GM19463 (cell line): ENCODE results near the gene UPK1B.
"Not testable (repeated sequence)": the region's sequence is repeated elsewhere in the genome, so short reads cannot be mapped to it uniquely, and the experiment has no call there.

Source experiments
- ATAC-seq: cut with Tn5 transposase; IDR thresholded peaks from one replicate; pipeline ENCODE4 v1.9.1; 2021; ENCODE audit warnings: mild to moderate bottlenecking, moderate library complexity; ENCODE audit not compliant: unreplicated experiment

The UPK1B gene

GRCh38 chr3:119173325-119173724, at the start of gene UPK1B:
UPK1B (plus strand) TSS chr3:119173598; CDS start chr3:119186742, 13,144 bp downstream.
- ATAC-seq, result no peak

DNA sequence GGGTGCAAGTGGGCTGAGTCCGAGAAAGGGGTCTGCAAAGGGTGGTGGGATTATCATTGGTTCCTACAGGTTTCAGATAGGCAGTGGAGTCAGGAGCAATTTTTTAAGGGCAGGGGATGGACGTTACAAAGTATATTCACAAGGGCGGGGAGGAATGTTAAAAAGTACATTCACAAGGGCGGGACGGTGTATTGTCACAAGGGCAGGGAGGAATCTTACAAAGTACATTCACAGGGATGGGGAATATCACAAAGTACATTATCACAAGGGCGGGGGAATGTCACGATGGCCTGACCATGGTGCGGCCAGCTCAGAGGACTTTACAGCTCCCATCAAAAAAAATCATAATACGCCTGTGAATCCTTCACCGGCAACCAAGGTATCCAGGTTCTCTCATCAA, 48.1 kb upstream of the UPK1B start:
- ATAC-seq, result no peak

- ATAC-seq, result no peak
These were observed 47.5 kb upstream of the UPK1B start for GRCh38 chr3:119125742-119126504.

DNA sequence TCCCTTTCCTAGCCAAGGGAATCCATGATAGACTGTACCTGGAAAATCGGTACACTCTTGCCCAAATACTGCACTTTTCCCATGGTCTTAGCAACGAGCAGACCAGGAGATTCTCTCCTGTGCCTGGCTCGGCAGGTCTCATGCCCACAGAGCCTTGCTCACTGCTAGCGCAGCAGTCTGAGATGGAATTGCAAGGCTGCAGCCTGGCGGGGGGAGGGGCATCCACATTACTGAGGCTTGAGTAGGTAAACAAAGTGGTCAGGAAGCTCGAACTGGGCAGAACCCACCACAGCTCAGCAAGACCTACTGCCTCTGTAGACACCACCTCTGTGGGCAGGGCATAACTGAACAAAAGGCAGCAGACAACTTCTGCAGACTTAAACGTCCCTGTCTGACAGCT, 43.1 kb upstream of the UPK1B start:
- not testable (repeated sequence) for ATAC-seq

GRCh38 chr3:119132291-119132690, 41.1 kb upstream of the UPK1B start:
- not testable (repeated sequence) for ATAC-seq

GRCh38 chr3:119139360-119139759, 34.0 kb upstream of the UPK1B start:
- not testable (repeated sequence) for ATAC-seq

GRCh38 chr3:119140466-119140865, 32.9 kb upstream of the UPK1B start:
- ATAC-seq, result no peak

DNA sequence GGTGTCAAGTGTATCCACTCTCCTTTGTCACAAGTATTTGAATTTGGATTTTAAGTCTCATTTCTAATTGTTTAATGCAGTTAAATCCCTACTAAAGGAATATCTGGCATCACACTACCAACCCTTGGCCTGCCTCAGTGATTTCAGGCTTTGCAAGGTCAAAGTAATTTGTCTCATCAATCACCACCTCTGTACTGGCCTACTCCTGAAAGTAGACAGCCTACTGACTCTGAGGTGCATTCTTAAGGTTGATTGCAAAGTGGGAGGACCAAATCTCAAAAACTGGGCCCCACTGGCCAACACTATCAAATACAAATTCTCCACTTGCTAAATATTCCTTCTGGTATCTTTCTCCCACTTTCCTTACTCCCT, 28.3 kb upstream of the UPK1B start:
- ATAC-seq, result peak; percentile 28

DNA sequence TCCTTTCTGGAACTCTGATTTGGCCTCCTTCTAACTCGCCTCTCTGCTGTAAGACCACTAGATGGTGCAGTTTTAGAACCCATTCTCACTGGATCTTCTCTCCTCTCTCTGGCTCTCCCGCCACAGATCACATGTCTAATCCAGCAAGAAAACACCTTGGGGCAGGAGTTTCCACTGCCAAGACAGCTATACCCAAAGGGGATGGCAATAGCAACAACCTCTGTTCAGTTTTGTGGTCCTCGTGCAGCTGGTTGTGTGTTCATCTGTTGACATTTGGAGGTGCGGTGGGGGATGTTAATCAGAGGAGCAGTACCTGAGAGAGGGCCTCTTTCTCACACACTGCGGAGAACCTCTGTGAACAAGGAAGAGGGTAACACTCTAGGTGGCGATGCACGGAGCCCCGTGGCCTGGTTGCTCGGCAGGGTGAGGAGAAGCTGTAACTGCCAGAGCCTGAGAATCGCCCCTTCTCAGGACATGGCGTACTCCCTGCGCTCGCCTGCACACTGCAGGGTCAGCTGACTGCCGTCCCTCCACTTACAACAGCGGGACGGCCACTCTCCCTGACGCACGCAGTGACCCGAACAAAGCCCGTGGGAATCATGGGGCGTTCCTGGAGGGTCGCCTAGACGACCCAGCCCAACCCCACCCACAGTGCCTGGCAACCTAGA, 27.8 kb upstream of the UPK1B start, which contains the start of gene TEX55:
TEX55 (plus strand) TSS at position 666 of the 668 bp plus-strand sequence. CDS start 25 bp downstream, outside the sequence.
- ATAC-seq, result peak; percentile 75

DNA sequence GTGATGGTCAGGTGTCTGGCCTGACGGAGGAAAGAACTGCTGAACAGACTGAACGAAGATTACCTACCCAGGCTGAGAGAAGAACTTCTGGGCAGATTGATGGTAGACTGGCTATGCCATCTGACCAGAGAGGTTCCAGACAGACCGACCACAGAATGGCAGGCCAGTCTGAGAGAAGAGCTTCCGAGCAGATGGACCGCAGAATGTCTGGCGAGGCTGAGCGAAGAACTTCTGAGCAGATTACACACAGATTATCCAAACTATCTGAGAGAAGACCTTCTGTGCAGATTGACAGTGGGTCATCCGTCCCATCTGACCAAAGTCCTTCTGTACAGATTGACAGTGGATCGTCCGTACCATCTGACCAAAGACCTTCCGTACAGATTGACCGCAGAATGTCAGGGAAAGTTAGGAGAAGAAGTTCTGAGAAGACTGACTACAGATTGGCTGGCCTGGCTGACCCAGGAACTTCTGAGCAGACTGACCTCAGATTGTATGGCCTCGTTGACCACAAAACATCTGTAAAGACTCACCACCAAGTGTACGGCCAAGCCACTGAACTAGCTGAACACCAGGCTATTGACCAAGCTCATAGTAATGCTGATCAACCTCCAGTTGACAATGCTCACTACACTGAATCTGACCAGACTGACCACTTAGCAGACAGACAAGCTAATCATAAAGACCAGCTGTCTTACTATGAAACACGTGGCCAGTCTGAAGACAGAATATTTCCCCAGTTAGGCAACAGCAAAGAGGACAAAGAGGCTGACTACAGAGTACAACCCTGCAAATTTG, 26.6 kb upstream of the UPK1B start:
- ATAC-seq, result no peak

- ATAC-seq, result no peak
These were observed 25.9 kb upstream of the UPK1B start for GRCh38 chr3:119147494-119147893.

DNA sequence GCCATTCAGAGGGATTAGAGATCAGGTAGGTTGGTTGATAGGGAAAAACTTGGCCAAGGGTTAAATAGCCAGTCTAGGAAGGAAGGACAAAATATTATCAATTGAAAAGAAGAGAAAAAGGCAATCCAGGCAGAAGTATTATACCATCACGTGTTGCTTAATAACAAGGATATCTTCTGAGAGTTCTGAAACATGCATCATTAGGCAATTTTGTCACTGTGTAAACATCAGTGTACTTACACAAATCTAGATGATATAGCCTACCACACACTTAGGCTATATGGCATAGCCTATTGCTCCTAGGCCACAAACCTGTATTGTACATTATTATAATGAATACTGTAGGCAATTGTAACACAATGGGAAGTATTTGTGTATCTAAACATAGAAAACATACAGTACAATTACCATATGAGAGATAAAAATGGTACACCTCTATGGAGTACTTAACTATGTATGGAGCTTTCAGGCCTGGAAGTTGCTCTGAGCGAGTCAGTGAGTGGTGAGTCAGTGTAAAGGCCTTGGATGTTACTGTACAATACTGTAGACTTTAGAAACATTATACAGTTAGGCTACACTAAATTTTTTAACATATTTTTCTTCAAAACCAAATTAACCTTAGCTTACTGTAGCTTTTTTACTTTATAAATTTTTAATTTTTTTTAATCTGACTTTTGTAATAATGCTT, 24.8 kb upstream of the UPK1B start:
- ATAC-seq, result no peak

- no peak for ATAC-seq
These were observed 23.9 kb upstream of the UPK1B start for GRCh38 chr3:119149484-119149883.

GRCh38 chr3:119156868-119157267, 16.5 kb upstream of the UPK1B start:
- ATAC-seq, result no peak

- no peak for ATAC-seq
These were observed 15.4 kb upstream of the UPK1B start for GRCh38 chr3:119157971-119158370.

GRCh38 chr3:119160361-119160760, 13.0 kb upstream of the UPK1B start:
- ATAC-seq, result no peak

DNA sequence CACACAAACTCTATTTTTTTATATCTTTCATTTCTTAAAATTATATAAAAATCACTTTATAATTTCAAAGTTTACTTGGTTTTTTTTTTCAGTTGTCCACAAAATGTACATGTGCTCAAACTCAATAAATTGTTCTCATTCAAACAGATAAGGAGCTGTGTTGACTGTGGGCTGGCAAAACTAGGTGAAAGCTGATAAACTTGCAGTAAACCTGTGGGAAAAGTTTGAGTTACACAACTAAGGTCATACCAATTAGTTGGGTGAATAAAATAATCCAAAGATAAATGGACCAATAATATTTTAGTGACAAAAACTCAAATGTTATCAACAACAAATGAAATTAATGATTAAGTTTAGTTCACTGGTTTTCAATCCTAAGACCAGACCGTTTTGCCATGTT, 12.6 kb upstream of the UPK1B start:
- no peak for ATAC-seq

DNA sequence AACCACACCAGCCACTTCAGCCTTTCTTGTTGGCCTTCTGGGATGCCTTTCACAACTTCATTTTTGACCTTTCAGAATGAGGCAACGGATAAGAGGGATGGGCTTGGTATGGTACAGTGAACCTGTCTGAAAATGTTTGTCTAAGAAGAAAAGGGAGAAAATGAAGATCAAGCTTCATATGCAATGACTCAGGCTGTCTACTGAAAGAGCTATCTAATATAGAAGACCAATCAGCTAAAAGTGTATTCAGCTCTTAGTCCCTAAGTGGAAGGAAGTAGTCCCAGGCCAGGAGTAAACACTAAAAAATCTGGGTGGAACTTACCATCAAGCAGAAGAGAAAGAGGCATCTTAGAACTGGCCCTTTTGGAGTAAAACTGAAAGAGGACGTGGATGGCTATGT, 12.2 kb upstream of the UPK1B start:
- no peak for ATAC-seq

DNA sequence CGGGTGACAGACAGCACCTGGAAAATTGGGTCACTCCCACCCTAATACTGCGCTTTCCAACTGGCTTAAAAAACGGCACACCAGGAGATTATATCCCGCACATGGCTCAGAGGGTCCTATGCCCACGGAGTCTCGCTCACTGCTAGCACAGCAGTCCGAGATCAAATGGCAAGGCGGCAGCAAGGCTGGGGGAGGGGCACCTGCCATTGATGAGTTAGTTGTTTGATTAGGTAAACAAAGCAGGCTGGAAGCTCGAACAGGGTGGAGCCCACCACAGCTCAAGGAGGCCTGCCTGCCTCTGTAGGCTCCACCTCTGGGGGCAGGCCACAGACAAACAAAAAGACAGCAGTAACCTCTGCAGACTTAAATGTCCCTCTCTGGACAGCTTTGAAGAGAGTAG, 8.7 kb upstream of the UPK1B start:
- not testable (repeated sequence) for ATAC-seq

DNA sequence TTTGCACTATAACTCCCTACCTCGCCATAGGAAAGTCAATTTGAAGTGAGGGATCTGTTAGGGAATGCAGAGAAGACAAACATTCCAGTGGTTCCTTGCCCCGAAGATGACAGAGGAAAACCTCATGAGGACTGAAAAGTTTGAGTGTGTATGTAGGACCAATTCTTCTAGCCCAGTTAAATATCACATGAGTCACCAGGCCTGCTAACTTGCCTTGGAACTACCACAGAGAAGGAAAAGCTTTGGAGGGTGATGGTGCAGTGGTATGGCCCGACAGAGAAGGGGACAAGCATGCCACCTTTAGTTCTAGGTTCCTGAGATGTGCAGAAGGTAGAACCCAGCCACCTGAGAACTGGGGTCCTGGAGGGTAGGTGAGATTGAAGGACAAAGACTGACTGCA, 2.6 kb upstream of the UPK1B start:
- no peak for ATAC-seq
